Ishikawa (cell line): ENCODE data around the gene ADGRD2.

Source experiments
- EP300 ChIP-seq: IDR thresholded peaks from 2 replicates; pipeline ENCODE4 v1.6.1; 2012; ENCODE audit warnings: borderline replicate concordance
- RAD21 ChIP-seq: IDR thresholded peaks from 2 replicates; pipeline ENCODE4 v1.6.1; 2012; ENCODE audit warnings: low read depth
- TAF1 ChIP-seq: IDR thresholded peaks from 2 replicates; pipeline ENCODE4 v1.6.1; 2012; ENCODE audit warnings: low read depth, mild to moderate bottlenecking
- TCF12 ChIP-seq: IDR thresholded peaks from 2 replicates; pipeline ENCODE4 v1.6.1; 2012; ENCODE audit warnings: low read depth
- TEAD4 ChIP-seq: IDR thresholded peaks from 2 replicates; pipeline ENCODE4 v1.6.1; 2012
- USF1 ChIP-seq: IDR thresholded peaks from 2 replicates; pipeline ENCODE4 v1.6.1; 2012
- YY1 ChIP-seq: IDR thresholded peaks from 2 replicates; pipeline ENCODE4 v1.6.1; 2012; ENCODE audit warnings: low read depth

DNA sequence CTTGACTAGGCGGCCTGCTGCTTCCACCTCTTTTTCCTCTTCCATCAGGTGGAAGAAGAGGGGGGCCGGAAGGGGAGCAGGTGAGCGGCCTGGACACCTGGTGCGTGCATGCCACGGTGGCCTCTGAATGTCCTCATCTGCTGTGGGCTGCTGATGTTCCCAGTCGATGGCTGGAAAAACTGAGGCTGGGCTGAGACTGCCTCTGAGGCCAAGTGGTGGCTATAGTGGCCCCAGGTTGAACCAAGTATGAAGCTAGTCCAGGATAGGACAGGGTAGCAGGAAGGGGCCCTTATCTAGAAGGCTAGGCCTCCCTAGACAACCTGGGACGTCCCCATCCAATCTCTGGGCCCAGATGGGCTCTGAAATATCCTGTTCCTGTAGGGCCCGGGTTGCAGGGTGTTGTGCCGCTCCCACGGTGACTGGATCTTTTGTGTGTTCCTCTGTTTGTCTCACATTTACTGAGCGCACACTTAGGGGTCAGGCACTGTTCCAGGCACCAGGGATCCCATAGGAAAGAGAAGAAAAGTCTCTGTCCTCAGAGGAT, 57.7 kb downstream of the ADGRD2 start:
- TF ChIP-seq RAD21: no peak
- TF ChIP-seq EP300: no peak
- TF ChIP-seq TAF1: no peak
- TF ChIP-seq TCF12: no peak
- TF ChIP-seq USF1: no peak
- no peak for TF ChIP-seq TEAD4
- TF ChIP-seq YY1: no peak
